Measurements from ENCODE around the gene SFT2D1. TPM values are rescaled to one million over a fixed set of nuclear protein-coding genes. Genes with fewer than 3 reads are reported as not detected.
A peak's percentile ranks its signal among the peaks of the same experiment; 100 is the strongest.
"Not testable (repeated sequence)": the region's sequence is repeated elsewhere in the genome, so short reads cannot be mapped to it uniquely, and the experiment has no call there.

Gene SFT2D1
- polyA plus RNA-seq (ENCODE audit: insufficient read length in 4 of 4): 10 to 100 TPM; 51.8 to 79.2 (median 69.3) TPM

GRCh38 chr6:166342349-166343149 is at the start of gene SFT2D1:
Gene SFT2D1 (minus strand): TSS chr6:166342545. CDS start chr6:166342481, 64 bp downstream.
- peak; percentile 64 to 72 (median 66) for DNase-seq (ENCODE audit: low read depth in 4 of 4, low spot score in 3 of 4)

- no peak for DNase-seq (ENCODE audit: low read depth in 4 of 4, low spot score in 3 of 4)
These were observed 46.8 kb upstream of the SFT2D1 start for GRCh38 chr6:166389119-166389518.

GRCh38 chr6:166388290-166389004 is 46.1 kb upstream of the SFT2D1 start:
- DNase-seq (ENCODE audit: low read depth in 4 of 4, low spot score in 3 of 4): no peak

- no peak for DNase-seq (ENCODE audit: low read depth in 4 of 4, low spot score in 3 of 4)
These were observed 45.4 kb upstream of the SFT2D1 start for GRCh38 chr6:166387642-166388289.

- not testable (repeated sequence) for DNase-seq (ENCODE audit: low read depth in 4 of 4, low spot score in 3 of 4)
These were observed 44.8 kb upstream of the SFT2D1 start for GRCh38 chr6:166387098-166387497.

- DNase-seq (ENCODE audit: low read depth in 4 of 4, low spot score in 3 of 4): no peak
These were observed 43.8 kb upstream of the SFT2D1 start for GRCh38 chr6:166386111-166386510.

GRCh38 chr6:166383802-166384363 is 41.5 kb upstream of the SFT2D1 start:
- DNase-seq (ENCODE audit: low read depth in 4 of 4, low spot score in 3 of 4): not testable (repeated sequence)

- peak; percentile 87 to 92 (median 90) for DNase-seq (ENCODE audit: low read depth in 4 of 4, low spot score in 3 of 4)
These were observed 40.8 kb upstream of the SFT2D1 start, which contains the start of gene MPC1 for GRCh38 chr6:166382933-166383801. Gene MPC1 (minus strand): TSS chr6:166382940. CDS start chr6:166382876, 64 bp downstream.

- DNase-seq (ENCODE audit: low read depth in 4 of 4, low spot score in 3 of 4): no peak
These were observed 40.2 kb upstream of the SFT2D1 start for GRCh38 chr6:166382500-166382932.

- DNase-seq (ENCODE audit: low read depth in 4 of 4, low spot score in 3 of 4): peak in 3 of 4 donors; percentile 37 to 49 (median 46)
These were observed 39.6 kb upstream of the SFT2D1 start for GRCh38 chr6:166381733-166382499.

- DNase-seq (ENCODE audit: low read depth in 4 of 4, low spot score in 3 of 4): no peak
These were observed 39.0 kb upstream of the SFT2D1 start for GRCh38 chr6:166381381-166381732.

- DNase-seq (ENCODE audit: low read depth in 4 of 4, low spot score in 3 of 4): no peak
These were observed 37.5 kb upstream of the SFT2D1 start for GRCh38 chr6:166379800-166380199.

GRCh38 chr6:166379103-166379586 is 36.8 kb upstream of the SFT2D1 start:
- DNase-seq (ENCODE audit: low read depth in 4 of 4, low spot score in 3 of 4): no peak

GRCh38 chr6:166377721-166378120 is 35.4 kb upstream of the SFT2D1 start:
- no peak for DNase-seq (ENCODE audit: low read depth in 4 of 4, low spot score in 3 of 4)

- DNase-seq (ENCODE audit: low read depth in 4 of 4, low spot score in 3 of 4): no peak
These were observed 32.7 kb upstream of the SFT2D1 start for GRCh38 chr6:166375013-166375412.

GRCh38 chr6:166370489-166370888 is 28.1 kb upstream of the SFT2D1 start:
- DNase-seq (ENCODE audit: low read depth in 4 of 4, low spot score in 3 of 4): no peak

GRCh38 chr6:166369782-166370181 is 27.4 kb upstream of the SFT2D1 start:
- no peak for DNase-seq (ENCODE audit: low read depth in 4 of 4, low spot score in 3 of 4)

- DNase-seq (ENCODE audit: low read depth in 4 of 4, low spot score in 3 of 4): no peak
These were observed 24.6 kb upstream of the SFT2D1 start for GRCh38 chr6:166366921-166367320.

- DNase-seq (ENCODE audit: low read depth in 4 of 4, low spot score in 3 of 4): no peak
These were observed 23.5 kb upstream of the SFT2D1 start for GRCh38 chr6:166365806-166366205.
